H1 (cell line): ENCODE results near the gene KLRD1. TPM values are rescaled to one million over a fixed set of nuclear protein-coding genes. Genes with fewer than 3 reads are reported as not detected.
"Not testable (repeated sequence)": the region's sequence is repeated elsewhere in the genome, so short reads cannot be mapped to it uniquely, and the experiment has no call there.

Experiments
- CTCF ChIA-PET: fragments of 300-600 bp; sonication (Branson Sonifier 250); formaldehyde crosslinking; loops from one replicate; lab custom pipeline; 2021; ENCODE audit not compliant: partially characterized antibody; lab: Charles Lee
- POLR2A ChIA-PET: fragments of 300-600 bp; sonication (Branson Sonifier 250); formaldehyde crosslinking; loops from one replicate; lab custom pipeline; 2021; ENCODE audit warnings: inconsistent platforms; ENCODE audit not compliant: partially characterized antibody; lab: Charles Lee
- DNase-seq, 2 experiments: peaks; one replicate each; pipeline versions ENCODE4 v3.0.0 to v3.0.0-alpha.2; 2010 to 2022; ENCODE audit warnings: low spot score in 2 of 2, low read depth in 1 of 2, mixed read lengths in 1 of 2
- FAIRE-seq: peaks from 2 replicates; lab custom pipeline; 2011; peaks lifted over from hg19 to GRCh38; lab: Jason Lieb, UNC
- H2AFZ ChIP-seq: 2 replicates; pipeline ENCODE4 v1.8.1; 2012; ENCODE audit warnings: low read length, inconsistent platforms
- H2AK5ac ChIP-seq: 2 replicates; pipeline ENCODE4 v1.6.1; 2013; ENCODE audit warnings: low read depth, low read length
- H2BK120ac ChIP-seq: replicated peaks from 2 replicates; pipeline ENCODE3; 2013; ENCODE audit warnings: low read depth, low read length, inconsistent platforms
- H2BK12ac ChIP-seq: 2 replicates; pipeline ENCODE4 v1.6.1; 2013; ENCODE audit warnings: low read depth, low read length
- H2BK15ac ChIP-seq: 2 replicates; pipeline ENCODE4 v1.6.1; 2013; ENCODE audit warnings: low read length
- H2BK20ac ChIP-seq: 2 replicates; pipeline ENCODE4 v1.6.1; 2013; ENCODE audit warnings: low read length
- H2BK5ac ChIP-seq: 2 replicates; pipeline ENCODE4 v1.6.1; 2013; ENCODE audit warnings: low read depth, low read length
- H3K14ac ChIP-seq: 2 replicates; pipeline ENCODE4 v1.6.1; 2013; ENCODE audit warnings: inconsistent platforms; ENCODE audit not compliant: insufficient read length
- H3K18ac ChIP-seq: 2 replicates; pipeline ENCODE4 v1.6.1; 2013; ENCODE audit warnings: low read length; ENCODE audit errors: extremely low read depth
- H3K23ac ChIP-seq: 2 replicates; pipeline ENCODE4 v1.6.1; 2013; ENCODE audit warnings: inconsistent platforms; ENCODE audit not compliant: insufficient read length
- H3K23me2 ChIP-seq: 2 replicates; pipeline ENCODE4 v1.6.1; 2013; ENCODE audit warnings: low read depth, low read length
- H3K27ac ChIP-seq: 2 replicates; pipeline ENCODE4 v1.6.1; 2011; ENCODE audit warnings: low read depth, low read length, inconsistent platforms
- H3K27me3 ChIP-seq, 4 experiments: replicated peaks in 1 of 4; 1 replicate in 1 of 4; 2 replicates in 3 of 4; pipeline versions ENCODE4 v1.6.1 to v1.8.1; 2011 to 2013; ENCODE audit warnings: low read length in 3 of 4, mild to moderate bottlenecking in 3 of 4, inconsistent platforms in 2 of 4, mixed read lengths in 2 of 4, moderate library complexity in 1 of 4; ENCODE audit not compliant: control insufficient read depth in 3 of 4, insufficient read depth in 3 of 4; ENCODE audit errors: extremely low read depth in 1 of 4
- H3K36me3 ChIP-seq, 4 experiments: 2 replicates each; pipeline versions ENCODE4 v1.6.1 to v1.8.1; 2011 to 2013; ENCODE audit warnings: mild to moderate bottlenecking in 4 of 4, low read length in 3 of 4, moderate library complexity in 2 of 4, control low read depth in 1 of 4, inconsistent platforms in 1 of 4; ENCODE audit not compliant: insufficient read depth in 4 of 4, control insufficient read depth in 2 of 4
- H3K4ac ChIP-seq: replicated peaks from 2 replicates; pipeline ENCODE3; 2013; ENCODE audit warnings: low read length, low read depth, mixed read lengths, inconsistent platforms; ENCODE audit not compliant: insufficient read length
- H3K4me1 ChIP-seq, 4 experiments: replicated peaks in 1 of 4; 1 replicate in 1 of 4; 2 replicates in 3 of 4; pipeline versions ENCODE4 v1.6.1 to v1.8.1; 2011 to 2013; ENCODE audit warnings: low read length in 3 of 4, inconsistent platforms in 2 of 4, mixed read lengths in 1 of 4; ENCODE audit not compliant: insufficient read depth in 4 of 4, control insufficient read depth in 3 of 4
- H3K4me2 ChIP-seq, 2 experiments: 2 replicates each; pipeline versions ENCODE4 v1.6.1 to v1.8.1; 2011 to 2013; ENCODE audit warnings: low read depth in 2 of 2, low read length in 2 of 2, control low read depth in 1 of 2, inconsistent platforms in 1 of 2, mild to moderate bottlenecking in 1 of 2; ENCODE audit not compliant: insufficient read depth in 1 of 2
- H3K4me3 ChIP-seq, 4 experiments: fragments of 200-600, 300-600 bp in 1 of 4; sonication (generic), shearing (Covaris generic), sonication (Bioruptor Twin) in 1 of 4; 2 replicates each; pipeline versions ENCODE4 v1.5.1 to v1.8.1; 2011 to 2016; ENCODE audit warnings: low read length in 4 of 4, low read depth in 3 of 4, control low read depth in 2 of 4, inconsistent platforms in 2 of 4, mild to moderate bottlenecking in 2 of 4, mixed read lengths in 1 of 4, moderate library complexity in 1 of 4; ENCODE audit not compliant: insufficient read depth in 2 of 4; ENCODE audit errors: extremely low read depth in 1 of 4
- H3K56ac ChIP-seq: replicated peaks from 2 replicates; pipeline ENCODE3; 2013; ENCODE audit warnings: low read depth, mild to moderate bottlenecking, mixed read lengths, low read length, inconsistent platforms; ENCODE audit not compliant: insufficient read length
- H3K79me1 ChIP-seq: 2 replicates; pipeline ENCODE4 v1.6.1; 2013; ENCODE audit warnings: low read depth, low read length, control low read depth
- H3K79me2 ChIP-seq, 2 experiments: 2 replicates each; pipeline versions ENCODE4 v1.6.1 to v1.8.1; 2012 to 2013; ENCODE audit warnings: low read length in 2 of 2, mild to moderate bottlenecking in 2 of 2, inconsistent platforms in 1 of 2; ENCODE audit not compliant: insufficient read depth in 2 of 2, control insufficient read depth in 1 of 2
- H3K9ac ChIP-seq, 4 experiments: replicated peaks in 1 of 4; 1 replicate in 1 of 4; 2 replicates in 3 of 4; pipeline versions ENCODE4 v1.6.1 to v1.8.1; 2011 to 2013; ENCODE audit warnings: low read depth in 3 of 4, low read length in 3 of 4, control low read depth in 2 of 4, mild to moderate bottlenecking in 2 of 4, moderate library complexity in 2 of 4, inconsistent platforms in 1 of 4; ENCODE audit errors: extremely low read depth in 1 of 4
- H3K9me3 ChIP-seq, 2 experiments: 2 replicates each; pipeline versions ENCODE4 v1.6.1 to v1.8.1; 2012 to 2013; ENCODE audit warnings: mild to moderate bottlenecking in 2 of 2, moderate library complexity in 2 of 2, control low read depth in 1 of 2, inconsistent platforms in 1 of 2, low read depth in 1 of 2, low read length in 1 of 2, mixed read lengths in 1 of 2; ENCODE audit not compliant: insufficient read depth in 2 of 2
- H4K20me1 ChIP-seq, 2 experiments: replicated peaks in 1 of 2; 2 replicates each; pipeline versions ENCODE3 to v1.8.1; 2011 to 2013; ENCODE audit warnings: inconsistent platforms in 2 of 2, low read length in 2 of 2, mild to moderate bottlenecking in 1 of 2; ENCODE audit not compliant: insufficient read depth in 2 of 2, control insufficient read depth in 1 of 2
- H4K5ac ChIP-seq: 2 replicates; pipeline ENCODE4 v1.6.1; 2013; ENCODE audit warnings: low read length, low read depth, mixed read lengths, inconsistent platforms; ENCODE audit not compliant: insufficient read length
- H4K8ac ChIP-seq: 2 replicates; pipeline ENCODE4 v1.8.0; 2013; ENCODE audit warnings: mild to moderate bottlenecking, moderate library complexity, low read length, inconsistent platforms; ENCODE audit not compliant: insufficient read depth; ENCODE audit errors: extremely low read depth
- H4K91ac ChIP-seq: replicated peaks from 2 replicates; pipeline ENCODE3; 2013; ENCODE audit warnings: low read length, mixed read lengths, inconsistent platforms; ENCODE audit not compliant: insufficient read length
- KDM5A ChIP-seq: fragments of 200-600 bp; IDR thresholded peaks from 2 replicates; pipeline ENCODE4 v1.7.1; 2012; ENCODE audit warnings: mild to moderate bottlenecking, low read length, inconsistent platforms, mixed read lengths
- POLR2A ChIP-seq, 2 experiments: IDR thresholded peaks; 1 replicate in 1 of 2; 2 replicates in 1 of 2; pipeline ENCODE4 v1.6.1; 2011; ENCODE audit warnings: low read depth in 2 of 2, low read length in 2 of 2, mild to moderate bottlenecking in 2 of 2; ENCODE audit errors: control extremely low read depth in 1 of 2
- TEAD4 ChIP-seq: IDR thresholded peaks from 2 replicates; pipeline ENCODE4 v1.6.1; 2012; ENCODE audit warnings: low read depth, low read length, inconsistent platforms, mixed read lengths
- WGBS, 2 experiments: shearing (Covaris generic) in 1 of 2; methylation state at CpG; one replicate each; pipeline versions ENCODE4 v1.1.6 to v1.1.7; 2013 to 2015; ENCODE audit warnings: low lambda C conversion rate in 2 of 2, mixed read lengths in 2 of 2, inconsistent platforms in 1 of 2, low coverage in 1 of 2, missing lambda C conversion rate in 1 of 2; ENCODE audit not compliant: insufficient replicate concordance in 2 of 2, insufficient coverage in 1 of 2, insufficient read length in 1 of 2; ENCODE audit errors: extremely low coverage in 1 of 2, missing lambda C conversion rate in 1 of 2; 5-methylcytosine and 5-hydroxymethylcytosine counted together
- polyA plus RNA-seq, 7 experiments: library from polyadenylated mRNA; depleted of rRNA in 3 of 7; stranded (reverse) in 5 of 7; unstranded in 2 of 7; fragments of >200 nt in 5 of 7; fragments of 200-250 nt in 2 of 7; gene quantifications; 1 replicate in 5 of 7; 2 replicates in 1 of 7; 4 replicates in 1 of 7; pipeline versions ENCODE4 v1.2.1 to v1.2.3, GENCODE V29; 2011 to 2013; ENCODE audit warnings: missing spikeins in 2 of 7, mixed read lengths in 2 of 7
- total RNA-seq: library from RNA; stranded (reverse); fragmentation: NEBNext Ultra II Directional; extraction: Animal tissue kit (Norgen Biotek cat#: 25700); gene quantifications from 2 replicates; pipeline ENCODE4 v1.2.1, GENCODE V29; 2021

Gene KLRD1
- total and polyA plus RNA-seq, 2 of the 8 experiments (the other 6 are each of a cell fraction or from before 2014, with no cell fraction given), result under 0.01 to 0.06 TPM

DNA sequence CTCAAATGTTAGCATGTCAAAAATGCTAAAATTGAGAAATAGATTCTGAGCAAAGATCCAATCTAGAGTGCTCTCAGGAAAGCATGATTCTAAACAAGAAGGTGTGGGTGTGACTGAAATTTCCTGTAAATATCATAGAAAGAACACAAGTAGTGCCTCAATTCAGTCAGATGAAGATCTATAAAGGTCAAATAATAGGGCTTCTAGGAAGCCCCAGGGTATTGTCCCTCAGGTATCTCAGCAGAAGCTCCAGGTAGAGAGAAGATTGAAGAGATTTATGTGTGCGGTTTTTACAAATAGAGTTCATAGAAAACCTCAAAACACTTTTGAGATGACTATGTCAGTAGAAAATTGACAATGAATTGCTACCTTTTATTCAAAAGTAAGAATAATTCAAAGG lies 13.0 kb downstream of the KLRD1 start:
- no peak overlapping the region for H3K18ac ChIP-seq
- no peaks in the 10 kb centered on the region for H3K4me1 ChIP-seq
- H2BK15ac ChIP-seq, result no peak overlapping the region
- no peak for DNase-seq
- no peak overlapping the region for H4K91ac ChIP-seq
- H3K56ac ChIP-seq, result no peak overlapping the region
- no peak overlapping the region for H3K23ac ChIP-seq
- no peak overlapping the region for H2BK20ac ChIP-seq
- no peak overlapping the region for H2BK12ac ChIP-seq
- 91% methylated on average over 1 of the region's 1 CpG; no CpG with 5 or more reads in 1 of the 2 experiments for WGBS, 2 experiments
- H3K14ac ChIP-seq, result no peak overlapping the region
- H3K23me2 ChIP-seq, result no peaks in the 10 kb centered on the region
- H3K79me2 ChIP-seq, result no peaks in the 10 kb centered on the region
- no peak for TF ChIP-seq POLR2A (IDR thresholded peaks at IDR 0.05; ENCODE audit: control extremely low read depth in 1 of 2, low read depth in 2 of 2, low read length in 2 of 2)
- TF ChIP-seq KDM5A, result no peak
- TF ChIP-seq TEAD4, result no peak
- no peak overlapping the region for H2AFZ ChIP-seq
- H3K9ac ChIP-seq, result no peak overlapping the region
- no peak overlapping the region for H4K8ac ChIP-seq
- ChIA-PET CTCF (no interaction called here), POLR2A (no interaction called here)
- no peaks in the 10 kb centered on the region for H4K20me1 ChIP-seq
- no peak overlapping the region for H3K27ac ChIP-seq
- H3K27me3 ChIP-seq, result no peaks in the 10 kb centered on the region
- no peak overlapping the region for H2BK5ac ChIP-seq
- no peak overlapping the region for H3K4me3 ChIP-seq
- H4K5ac ChIP-seq, result no peak overlapping the region
- no peaks in the 10 kb centered on the region for H3K79me1 ChIP-seq
- no peak overlapping the region for H3K4me2 ChIP-seq
- no peak overlapping the region for H2AK5ac ChIP-seq
- no peak overlapping the region for H3K4ac ChIP-seq
- H3K9me3 ChIP-seq, result no peaks in the 10 kb centered on the region
- no peak for FAIRE-seq
- H3K36me3 ChIP-seq, result no peaks in the 10 kb centered on the region
- no peak overlapping the region for H2BK120ac ChIP-seq

DNA sequence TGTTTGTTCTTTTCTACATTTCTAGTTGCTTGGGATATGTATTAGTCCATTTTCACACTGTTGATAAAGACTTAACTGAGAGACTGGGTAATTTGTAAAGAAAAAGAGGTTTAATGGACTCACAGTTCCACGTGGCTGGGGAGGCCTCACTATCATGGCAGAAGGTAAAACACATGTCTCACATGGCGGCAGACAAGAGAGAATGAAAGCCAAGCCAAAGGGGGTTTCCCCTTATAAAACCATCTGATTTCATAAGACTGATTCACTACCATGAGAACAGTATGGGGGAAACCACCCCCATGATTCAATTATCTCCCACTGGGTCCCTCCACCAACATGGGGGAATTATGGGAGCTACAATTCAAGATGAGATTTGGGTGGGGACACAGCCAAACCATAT lies 21.0 kb downstream of the KLRD1 start:
- H3K56ac ChIP-seq, H2BK120ac ChIP-seq, H2AK5ac ChIP-seq, FAIRE-seq, H3K18ac ChIP-seq, H3K36me3 ChIP-seq, H2BK12ac ChIP-seq, H3K4me2 ChIP-seq, H2BK20ac ChIP-seq, H2BK15ac ChIP-seq, H3K79me1 ChIP-seq, POLR2A ChIA-PET, H2BK5ac ChIP-seq, H3K9me3 ChIP-seq, H4K91ac ChIP-seq, H4K8ac ChIP-seq, H4K20me1 ChIP-seq, H3K9ac ChIP-seq, H3K4me1 ChIP-seq, H2AFZ ChIP-seq, H3K4me3 ChIP-seq, H3K23me2 ChIP-seq, H3K27me3 ChIP-seq, H3K79me2 ChIP-seq, H3K23ac ChIP-seq, DNase-seq, H3K27ac ChIP-seq, H3K4ac ChIP-seq, H3K14ac ChIP-seq, H4K5ac ChIP-seq: not testable (repeated sequence)
- WGBS, 2 experiments, result 82% methylated on average over 2 of the region's 2 CpGs; no CpG with 5 or more reads in 1 of the 2 experiments
- CTCF ChIA-PET, result interaction anchor here (0.6 to 5.4 kb wide), 2 partner anchors 38 to 234 kb away, joined by 3 to 32 read pairs; no protein-coding TSS in a partner anchor
